HG03280 (cell line): ENCODE measurements around the gene GDNF.

Source experiments
- ATAC-seq: cut with Tn5 transposase; IDR thresholded peaks from one replicate; pipeline ENCODE4 v1.9.1; 2021; ENCODE audit warnings: mild to moderate bottlenecking, moderate library complexity; ENCODE audit not compliant: unreplicated experiment

The GDNF gene

GRCh38 chr5:37849641-37850040 is 9.8 kb upstream of the GDNF start:
- ATAC-seq = no peak

- peak; percentile 66 for ATAC-seq
These were observed 8.2 kb upstream of the GDNF start for GRCh38 chr5:37847978-37848425.

- no peak for ATAC-seq
These were observed 7.0 kb upstream of the GDNF start for GRCh38 chr5:37846786-37847310.

DNA sequence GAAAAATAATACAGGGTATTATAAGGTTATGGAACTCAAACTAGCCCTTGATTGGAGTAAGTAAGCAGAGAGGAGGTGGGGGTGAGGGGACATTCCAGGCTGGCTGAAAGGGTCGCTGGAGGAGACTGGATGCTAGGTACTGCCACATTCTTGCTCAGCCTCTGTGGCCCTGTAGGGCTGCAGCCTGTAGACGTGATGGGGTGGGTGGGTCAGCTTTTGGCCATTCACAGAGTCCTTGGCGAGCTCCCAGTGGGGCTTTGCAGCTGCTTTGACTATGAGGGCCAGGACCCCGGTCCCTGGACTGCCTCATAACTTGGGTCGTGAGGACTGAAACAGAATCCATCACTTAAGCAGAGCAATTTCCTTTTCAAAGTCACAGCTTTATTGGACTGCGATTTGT is 4.2 kb upstream of the GDNF start:
- no peak for ATAC-seq

GRCh38 chr5:37842048-37842447 is 2.2 kb upstream of the GDNF start:
- no peak for ATAC-seq

DNA sequence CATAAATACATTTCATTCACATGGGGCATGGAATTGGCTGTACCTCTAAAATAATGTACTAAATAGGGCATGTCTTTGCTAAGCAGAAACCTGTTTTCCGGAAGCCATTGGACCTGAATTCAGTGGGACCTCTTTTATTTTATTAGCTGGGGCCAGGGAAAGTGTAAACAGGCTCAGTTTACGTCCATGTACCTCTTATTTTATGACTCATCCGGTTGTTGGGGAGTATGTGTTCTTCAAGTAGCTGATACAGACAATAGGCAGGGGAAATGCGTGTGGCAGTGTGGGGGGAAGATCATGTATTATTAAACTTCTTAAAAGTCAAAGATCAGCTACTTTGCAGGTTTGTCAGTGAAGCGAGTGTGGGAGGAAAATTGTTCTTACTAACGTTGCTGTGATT is 1.4 kb upstream of the GDNF start:
- no peak for ATAC-seq

- no peak for ATAC-seq
These were observed 503 bp upstream of the GDNF start for GRCh38 chr5:37840053-37841034.

GRCh38 chr5:37838933-37839341 is 904 bp downstream of the GDNF start:
- ATAC-seq = no peak

DNA sequence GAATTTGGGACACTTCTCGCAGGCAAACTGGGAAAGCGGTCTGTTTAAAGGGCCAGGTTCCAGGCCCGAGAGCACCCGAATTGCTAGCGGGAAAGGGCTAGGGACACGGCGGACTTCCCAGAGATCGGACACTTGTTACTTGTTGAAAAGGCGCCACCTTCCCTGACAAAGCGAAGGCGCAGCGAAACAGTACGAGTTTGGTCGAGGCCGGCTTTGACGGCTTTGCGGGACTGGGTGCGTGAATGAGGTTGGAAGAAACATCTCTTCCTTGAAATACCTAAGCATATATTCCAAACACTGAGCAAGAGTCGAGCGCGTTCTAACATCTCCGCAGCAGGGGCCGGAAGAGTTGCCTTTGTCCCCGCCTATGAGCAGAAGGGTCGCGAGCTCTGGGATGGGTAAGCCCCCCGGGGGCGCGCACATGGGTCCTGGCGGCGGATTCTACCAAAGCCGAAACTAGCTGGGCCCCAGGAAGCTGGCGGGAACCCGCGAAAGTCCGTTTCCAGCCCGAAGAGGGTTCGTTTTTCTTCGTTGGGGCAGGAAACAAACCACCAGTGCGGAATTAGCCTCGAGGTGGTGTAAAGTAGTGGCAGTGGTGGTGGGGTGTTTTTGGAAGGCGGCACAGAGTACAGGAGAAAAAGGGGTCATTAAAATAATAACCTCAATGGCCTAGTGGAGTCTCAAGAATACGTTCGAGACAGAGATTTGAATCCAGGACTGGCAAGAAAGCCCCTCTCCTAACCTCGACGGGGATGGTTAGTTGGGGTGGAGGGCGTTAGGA is 1.5 kb downstream of the GDNF start:
- no peak for ATAC-seq

DNA sequence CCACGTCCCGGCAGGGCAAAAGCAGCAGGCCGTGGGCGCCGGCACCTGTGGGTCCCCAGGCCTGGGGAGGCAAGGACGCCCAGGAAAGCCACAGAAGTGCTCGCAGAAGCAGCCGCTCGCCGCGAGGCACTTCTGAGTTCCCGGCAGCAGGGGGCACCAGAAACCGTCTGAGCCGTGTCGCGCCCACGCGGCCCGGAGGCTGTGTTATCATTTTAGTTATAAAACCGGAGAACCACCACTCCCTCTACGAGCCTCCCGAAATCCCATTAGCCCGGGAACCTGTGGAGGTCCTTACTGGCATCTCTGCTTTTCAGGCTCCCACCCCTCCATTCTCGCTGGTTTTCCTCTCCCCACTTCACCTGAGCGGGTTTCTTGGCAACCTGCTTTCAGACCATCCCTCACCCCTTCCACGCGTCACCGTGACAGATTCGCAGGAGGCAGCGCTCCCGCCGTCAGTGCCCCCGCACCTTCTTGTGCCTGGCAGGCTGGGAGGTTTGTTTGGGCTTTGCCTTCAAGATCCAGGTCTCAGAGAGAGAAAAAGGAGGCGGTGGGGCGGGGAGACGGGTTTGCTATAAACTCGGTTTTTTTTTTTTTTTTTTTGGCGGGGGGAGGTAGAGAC is 2.3 kb downstream of the GDNF start:
- ATAC-seq = peak; percentile 66

GRCh38 chr5:37836592-37837413 is 3.0 kb downstream of the GDNF start:
- ATAC-seq = peak; percentile 25

- ATAC-seq = no peak
These were observed 3.6 kb downstream of the GDNF start for GRCh38 chr5:37836235-37836591.

DNA sequence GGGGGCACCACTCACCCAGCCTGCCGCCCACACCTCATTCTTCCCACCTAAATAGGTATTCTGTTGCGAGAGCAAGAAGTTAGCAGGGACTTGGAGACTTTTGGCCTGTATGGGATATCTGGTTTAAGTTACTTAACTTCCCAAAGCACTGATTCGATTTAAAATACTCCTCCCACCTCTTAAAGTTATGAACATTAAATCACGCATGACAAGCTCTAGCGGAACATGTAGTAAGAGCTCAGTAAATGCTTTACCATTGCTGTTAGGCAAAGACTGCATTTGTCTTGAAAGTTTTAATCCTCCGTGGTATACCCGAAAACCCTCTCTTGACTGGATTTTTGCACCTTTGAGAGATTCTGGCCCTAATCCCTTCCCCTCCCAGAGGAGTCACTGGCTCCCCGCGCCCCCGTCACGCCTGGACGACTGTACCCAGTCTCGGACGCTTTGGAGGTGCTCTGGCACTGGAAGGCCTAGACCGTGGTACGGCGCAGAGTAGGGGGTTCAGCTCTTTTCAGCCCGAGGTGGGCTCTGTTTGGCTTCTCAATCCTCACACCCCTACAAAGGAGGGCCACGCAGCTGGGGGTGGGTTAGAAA is 4.4 kb downstream of the GDNF start:
- no peak for ATAC-seq

DNA sequence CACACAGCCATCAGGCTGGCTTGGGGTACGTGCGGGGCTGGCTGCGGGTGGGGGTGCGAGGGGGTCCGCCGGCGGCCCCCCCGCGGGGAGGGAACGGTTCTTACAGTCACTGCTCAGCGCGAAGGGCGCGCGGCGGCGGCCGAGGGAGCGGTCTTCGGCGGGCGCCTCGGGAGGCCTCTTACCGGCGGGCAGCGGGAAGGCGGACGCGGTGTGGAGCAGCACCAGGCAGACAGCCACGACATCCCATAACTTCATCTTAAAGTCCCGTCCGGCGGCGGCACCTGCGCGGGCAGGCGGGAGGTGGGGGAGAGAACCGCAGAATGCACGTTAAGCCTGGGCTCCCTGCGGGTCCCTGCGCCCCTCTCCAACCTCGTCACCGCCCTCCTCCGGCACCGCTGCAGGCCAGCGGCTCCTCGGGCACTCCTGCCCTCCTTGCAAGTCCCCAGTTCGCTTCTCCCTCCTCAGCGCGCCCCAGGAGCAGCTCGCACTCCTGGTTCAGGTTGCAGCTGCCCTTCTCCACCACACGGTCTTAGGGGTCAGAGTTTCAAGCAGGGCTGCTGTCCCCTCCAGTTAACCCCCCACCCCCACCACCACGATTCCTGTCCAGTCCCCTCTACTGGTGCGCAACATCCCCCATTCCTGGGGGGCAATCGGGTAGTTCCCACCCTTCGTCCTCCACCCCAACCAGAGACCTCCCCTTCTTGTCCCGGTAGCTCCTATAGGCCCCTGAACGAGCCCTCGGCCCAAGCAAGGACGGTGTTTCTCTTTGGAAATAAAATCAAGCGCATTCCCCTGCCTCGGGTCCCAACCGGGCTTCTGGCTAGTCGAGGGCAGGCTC is 5.1 kb downstream of the GDNF start:
- ATAC-seq = no peak

- no peak for ATAC-seq
These were observed 5.9 kb downstream of the GDNF start for GRCh38 chr5:37833990-37834389.

DNA sequence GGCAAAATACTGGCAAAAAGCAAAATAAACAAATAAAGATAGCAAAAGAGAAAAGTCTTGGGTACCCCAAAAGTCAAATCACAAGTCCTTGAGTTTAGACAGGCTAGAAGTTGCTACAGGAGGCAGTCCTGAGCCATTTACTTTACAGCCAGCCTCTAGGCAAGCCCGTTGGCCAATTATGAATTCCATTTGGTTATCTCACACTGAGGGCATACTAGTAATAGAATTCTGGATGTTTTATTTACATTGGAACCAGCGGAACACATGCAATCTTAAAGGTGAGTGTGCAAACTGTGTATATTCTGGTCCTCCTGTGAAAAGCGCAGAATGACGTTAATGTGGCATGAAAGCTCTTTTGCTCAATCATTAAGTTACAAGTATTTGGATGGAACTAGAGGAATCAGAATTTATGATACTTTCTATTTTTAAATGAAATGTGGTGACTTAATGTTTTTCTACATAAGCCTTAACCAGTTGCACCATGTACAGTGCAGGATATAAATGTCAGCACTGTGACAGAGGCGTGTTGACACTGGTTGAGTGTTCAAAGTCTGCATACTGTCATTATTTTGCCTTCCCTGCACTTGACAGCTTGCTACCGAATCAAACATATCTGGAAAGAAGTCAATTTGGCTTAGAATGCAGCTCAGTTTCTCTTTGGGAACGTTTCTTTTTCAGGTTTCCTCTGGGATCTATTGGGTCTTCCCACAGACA is 7.9 kb downstream of the GDNF start:
- ATAC-seq = no peak

GRCh38 chr5:37830348-37830747 is 9.5 kb downstream of the GDNF start:
- ATAC-seq = no peak

DNA sequence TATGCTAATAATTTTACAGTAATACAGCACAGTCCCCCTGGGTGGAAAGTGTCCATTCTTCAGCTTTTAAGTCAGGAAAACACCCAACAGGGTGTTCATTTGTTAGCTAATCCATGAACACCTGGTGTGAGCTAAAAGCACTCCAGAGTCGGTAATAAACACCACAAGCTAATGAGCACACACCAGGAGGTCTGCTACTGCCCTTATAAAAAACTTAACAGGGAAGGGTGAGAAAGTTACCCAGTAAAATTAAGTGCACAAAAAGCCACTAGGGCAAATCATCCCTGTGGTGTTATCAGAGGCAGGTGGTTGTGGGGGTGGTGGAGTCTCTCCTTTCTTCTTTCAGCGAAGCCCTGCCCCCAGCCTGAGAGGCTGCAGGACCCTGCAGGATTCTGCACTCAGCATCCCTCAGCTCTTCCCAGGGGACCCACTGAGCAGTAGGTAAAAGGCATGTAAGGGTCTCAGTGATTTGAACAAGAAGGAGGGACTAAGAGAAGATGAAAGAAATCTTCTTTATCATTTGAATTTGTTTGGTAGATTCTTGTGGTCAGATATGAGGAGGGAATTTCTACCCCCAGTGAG is 14.4 kb downstream of the GDNF start:
- ATAC-seq = no peak
